Naive thymus-derived CD4-positive, alpha-beta T cell (primary cell): ENCODE results near the gene SPIRE2. TPM values are rescaled to one million over a fixed set of nuclear protein-coding genes. Genes with fewer than 3 reads are reported as not detected.
A peak's percentile ranks its signal among the peaks of the same experiment; 100 is the strongest.
"Not testable (repeated sequence)": the region's sequence is repeated elsewhere in the genome, so short reads cannot be mapped to it uniquely, and the experiment has no call there.

Experiments used
- ATAC-seq: fragments of 150-1000 bp; cut with Tn5 transposase; 2 replicates; pipeline ENCODE4 v1.10.0; 2021; ENCODE audit warnings: mild to moderate bottlenecking, moderate library complexity
- CTCF ChIA-PET: fragments of 350-600 bp; sonication (Branson Sonifier 250); formaldehyde crosslinking; loops from one replicate; lab custom pipeline; 2021; ENCODE audit warnings: antibody characterized with exemption; lab: Charles Lee
- POLR2A ChIA-PET: fragments of 350-600 bp; sonication (Branson Sonifier 250); formaldehyde crosslinking; loops from one replicate; lab custom pipeline; 2021; ENCODE audit warnings: antibody characterized with exemption, inconsistent platforms; lab: Charles Lee
- DNase-seq, 9 donors: peaks; one replicate each; pipeline versions ENCODE4 v3.0.0 to v3.0.0-alpha.2; 2020 to 2022; ENCODE audit warnings: mixed read lengths in 1 of 9
- H3K27ac ChIP-seq: one replicate; pipeline ENCODE4 v1.7.0; 2013; ENCODE audit warnings: mild to moderate bottlenecking, low read depth, low read length, moderate library complexity
- H3K27me3 ChIP-seq, 2 donors: one replicate each; pipeline ENCODE4 v1.7.0; 2013; ENCODE audit warnings: low read length in 2 of 2, mild to moderate bottlenecking in 2 of 2, moderate library complexity in 2 of 2; ENCODE audit not compliant: control insufficient read depth in 2 of 2, insufficient read depth in 2 of 2
- H3K36me3 ChIP-seq, 3 experiments: 1 replicate in 2 of 3; 2 replicates in 1 of 3; pipeline ENCODE4 v1.7.0; 2013; ENCODE audit warnings: low read length in 3 of 3, mild to moderate bottlenecking in 3 of 3, moderate library complexity in 1 of 3; ENCODE audit not compliant: insufficient read depth in 3 of 3, control insufficient read depth in 2 of 3
- H3K4me1 ChIP-seq, 2 donors: one replicate each; pipeline ENCODE4 v1.7.0; 2013; ENCODE audit warnings: low read length in 2 of 2, mild to moderate bottlenecking in 2 of 2, moderate library complexity in 1 of 2; ENCODE audit not compliant: control insufficient read depth in 2 of 2, insufficient read depth in 2 of 2
- H3K4me3 ChIP-seq: 2 replicates; pipeline ENCODE4 v1.7.0; 2013; ENCODE audit warnings: mild to moderate bottlenecking, low read length
- H3K9me3 ChIP-seq, 3 experiments: 1 replicate in 2 of 3; 2 replicates in 1 of 3; pipeline ENCODE4 v1.7.0; 2013; ENCODE audit warnings: low read length in 3 of 3; ENCODE audit not compliant: control insufficient read depth in 2 of 3
- H3K27ac Mint-ChIP-seq, 9 donors: one replicate each; pipeline ENCODE4 v1.8.0; 2020 to 2022; ENCODE audit warnings: mixed read lengths in 9 of 9, mild to moderate bottlenecking in 8 of 9, moderate library complexity in 5 of 9, inconsistent platforms in 2 of 9
- H3K27me3 Mint-ChIP-seq, 5 donors: one replicate each; pipeline ENCODE4 v1.8.0; 2021 to 2022; ENCODE audit warnings: mixed read lengths in 5 of 5, mild to moderate bottlenecking in 1 of 5
- H3K36me3 Mint-ChIP-seq, 5 donors: one replicate each; pipeline ENCODE4 v1.8.0; 2020 to 2022; ENCODE audit warnings: mixed read lengths in 5 of 5, mild to moderate bottlenecking in 3 of 5, inconsistent platforms in 1 of 5
- H3K4me1 Mint-ChIP-seq, 7 donors: one replicate each; pipeline ENCODE4 v1.8.0; 2020 to 2022; ENCODE audit warnings: mixed read lengths in 7 of 7, mild to moderate bottlenecking in 3 of 7, inconsistent platforms in 1 of 7
- H3K4me3 Mint-ChIP-seq, 10 donors: one replicate each; pipeline ENCODE4 v1.8.0; 2020 to 2022; ENCODE audit warnings: mild to moderate bottlenecking in 10 of 10, mixed read lengths in 10 of 10, moderate library complexity in 6 of 10, inconsistent platforms in 2 of 10
- H3K9me3 Mint-ChIP-seq, 11 donors: one replicate each; pipeline ENCODE4 v1.8.0; 2020 to 2022; ENCODE audit warnings: mixed read lengths in 11 of 11, mild to moderate bottlenecking in 4 of 11, inconsistent platforms in 1 of 11, moderate library complexity in 1 of 11
- intact Hi-C, 2 donors: fragments of 100-400 bp; cut with micrococcal nuclease; formaldehyde crosslinking; loops; one replicate each; pipeline ENCODE4 v1.15.1; 2023
- polyA plus RNA-seq, 2 donors: library from polyadenylated mRNA; unstranded; fragments of 300-500 nt; fragmentation: Illumina TruSeq; gene quantifications; one replicate each; pipeline ENCODE4 v1.2.3, GENCODE V29; 2021
- total RNA-seq, 6 experiments: library from RNA in 5 of 6; stranded (reverse) in 5 of 6; gene quantifications; 1 replicate in 5 of 6; 2 replicates in 1 of 6; pipeline ENCODE4 v1.2.3 and lab custom pipeline; 2021 to 2026

The SPIRE2 gene, protein sequence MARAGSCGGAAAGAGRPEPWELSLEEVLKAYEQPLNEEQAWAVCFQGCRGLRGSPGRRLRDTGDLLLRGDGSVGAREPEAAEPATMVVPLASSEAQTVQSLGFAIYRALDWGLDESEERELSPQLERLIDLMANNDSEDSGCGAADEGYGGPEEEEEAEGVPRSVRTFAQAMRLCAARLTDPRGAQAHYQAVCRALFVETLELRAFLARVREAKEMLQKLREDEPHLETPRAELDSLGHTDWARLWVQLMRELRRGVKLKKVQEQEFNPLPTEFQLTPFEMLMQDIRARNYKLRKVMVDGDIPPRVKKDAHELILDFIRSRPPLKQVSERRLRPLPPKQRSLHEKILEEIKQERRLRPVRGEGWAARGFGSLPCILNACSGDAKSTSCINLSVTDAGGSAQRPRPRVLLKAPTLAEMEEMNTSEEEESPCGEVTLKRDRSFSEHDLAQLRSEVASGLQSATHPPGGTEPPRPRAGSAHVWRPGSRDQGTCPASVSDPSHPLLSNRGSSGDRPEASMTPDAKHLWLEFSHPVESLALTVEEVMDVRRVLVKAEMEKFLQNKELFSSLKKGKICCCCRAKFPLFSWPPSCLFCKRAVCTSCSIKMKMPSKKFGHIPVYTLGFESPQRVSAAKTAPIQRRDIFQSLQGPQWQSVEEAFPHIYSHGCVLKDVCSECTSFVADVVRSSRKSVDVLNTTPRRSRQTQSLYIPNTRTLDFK
- total RNA-seq (1 to 10 TPM; 1.2 to 3.5 (median 3.0) TPM), polyA plus RNA-seq (under 1 TPM; 0.32 to 0.35 TPM), total RNA-seq (lab: John Stamatoyannopoulos, UW) (2.4 reads per million, percentile 12 among the genes with 10 or more reads in this experiment)

GRCh38 chr16:89828199-89828869 is at the start of gene SPIRE2:
Gene SPIRE2, plus strand, starts transcription at chr16:89828475. Its CDS starts 76 bp downstream, at chr16:89828551.
- H3K4me3 ChIP-seq = no peak within 1 kb of the TSS
- no peaks in the 10 kb centered on the region for H3K4me1 ChIP-seq
- ChIA-PET CTCF (no interaction called here), POLR2A (interaction anchor here (1.4 kb wide), 1 partner anchor 32 kb away, joined by 4 read pairs; no protein-coding TSS in a partner anchor)
- DNase-seq (peak; percentile 54 to 86 (median 73)), ATAC-seq (peak; percentile 99)
- intact Hi-C loops = loop anchor here (1.0 to 2.0 kb wide), 2 partner anchors 12 to 98 kb away; partner anchors contain the start of gene FANCA (in 2 of the 2)
- no peaks in the 10 kb centered on the region for H3K9me3 Mint-ChIP-seq
- H3K4me3 Mint-ChIP-seq = peak within 1 kb of the TSS in 9 of 10 donors; percentile 46 to 70 (median 62)
- H3K4me1 Mint-ChIP-seq = peaks cover 2 to 10% (median 5%) of the 10 kb centered on the region in 7 donors
- H3K9me3 ChIP-seq = no peaks in the 10 kb centered on the region
- peak within 1 kb of the TSS in 1 of 9 donors; percentile 32 for H3K27ac Mint-ChIP-seq
- H3K27me3 ChIP-seq = peaks cover 0 to 10% of the 10 kb centered on the region in 2 donors
- H3K27ac ChIP-seq = no peak within 1 kb of the TSS
- peaks cover 12 to 37% (median 24%) of the 10 kb centered on the region in 5 donors for H3K27me3 Mint-ChIP-seq
- H3K36me3 Mint-ChIP-seq = peaks cover 0 to 6% (median 0%) of the 10 kb centered on the region in 5 donors
- no peaks in the 10 kb centered on the region for H3K36me3 ChIP-seq

- H3K9me3 Mint-ChIP-seq = no peaks in the 10 kb centered on the region
- Histone ChIP-seq H3K27me3 (no peaks in the 10 kb centered on the region), H3K4me1 (peaks cover 2 to 10% of the 10 kb centered on the region in 2 donors), H3K36me3 (no peaks in the 10 kb centered on the region), H3K4me3 (no peak overlapping the region), H3K27ac (no peak overlapping the region), H3K9me3 (no peaks in the 10 kb centered on the region)
- H3K36me3 Mint-ChIP-seq = peaks cover 0 to 9% (median 0%) of the 10 kb centered on the region in 5 donors
- DNase-seq (no peak), ATAC-seq (no peak)
- no peaks in the 10 kb centered on the region for H3K27me3 Mint-ChIP-seq
- ChIA-PET POLR2A (no interaction called here), CTCF (no interaction called here)
- no peak overlapping the region for H3K27ac Mint-ChIP-seq
- H3K4me1 Mint-ChIP-seq = peaks cover 2 to 8% (median 7%) of the 10 kb centered on the region in 7 donors
- intact Hi-C loops = no loop called here
- no peak overlapping the region for H3K4me3 Mint-ChIP-seq
Measured at GRCh38 chr16:89779231-89779908, 48.9 kb upstream of the SPIRE2 start.

GRCh38 chr16:89779909-89780305 is 48.4 kb upstream of the SPIRE2 start:
- ChIA-PET CTCF (no interaction called here), POLR2A (no interaction called here)
- H3K4me3 ChIP-seq = no peak overlapping the region
- ATAC-seq (no peak), DNase-seq (no peak)
- H3K36me3 ChIP-seq = no peaks in the 10 kb centered on the region
- no peaks in the 10 kb centered on the region for H3K9me3 ChIP-seq
- H3K4me1 Mint-ChIP-seq = peaks cover 7 to 13% (median 12%) of the 10 kb centered on the region in 7 donors
- peaks cover 0 to 13% (median 0%) of the 10 kb centered on the region in 5 donors for H3K36me3 Mint-ChIP-seq
- no peak overlapping the region for H3K27ac Mint-ChIP-seq
- H3K27me3 Mint-ChIP-seq = no peaks in the 10 kb centered on the region
- no peak overlapping the region for H3K4me3 Mint-ChIP-seq
- H3K27ac ChIP-seq = no peak overlapping the region
- no peaks in the 10 kb centered on the region for H3K27me3 ChIP-seq
- intact Hi-C loops = no loop called here
- H3K9me3 Mint-ChIP-seq = no peaks in the 10 kb centered on the region
- peaks cover 7 to 16% of the 10 kb centered on the region in 2 donors for H3K4me1 ChIP-seq

DNA sequence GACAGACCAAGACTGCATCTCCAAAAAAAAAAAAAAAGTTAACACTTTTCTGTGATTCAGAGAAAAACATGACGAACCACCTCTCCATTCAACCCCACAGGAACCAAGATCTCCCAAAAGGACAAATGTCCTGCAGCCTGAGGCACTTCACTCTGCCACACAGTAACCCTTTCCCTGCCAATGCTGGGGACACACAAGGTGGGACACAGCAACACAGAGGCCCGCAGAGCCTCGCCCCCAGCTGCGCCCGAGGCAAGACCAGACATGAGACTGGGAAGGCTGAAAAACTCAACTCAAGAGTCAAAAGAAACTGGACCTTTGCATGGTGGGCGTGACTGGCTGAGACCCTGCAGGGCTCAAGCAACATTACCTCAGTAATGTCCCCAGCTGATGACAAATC is 45.8 kb upstream of the SPIRE2 start:
- no peak overlapping the region for H3K27ac ChIP-seq
- DNase-seq (no peak), ATAC-seq (no peak)
- CTCF ChIA-PET = interaction anchor here (0.6 kb wide), 1 partner anchor 546 kb away, joined by 3 read pairs; no protein-coding TSS in a partner anchor
- H3K4me3 ChIP-seq = no peak overlapping the region
- H3K27me3 ChIP-seq = no peaks in the 10 kb centered on the region
- intact Hi-C loops = no loop called here
- H3K9me3 ChIP-seq = no peaks in the 10 kb centered on the region
- H3K4me1 ChIP-seq = peaks cover 28 to 36% of the 10 kb centered on the region in 2 donors
- POLR2A ChIA-PET = interaction anchor here (0.7 kb wide), 1 partner anchor 58 kb away, joined by 4 read pairs; no protein-coding TSS in a partner anchor
- H3K27me3 Mint-ChIP-seq = no peaks in the 10 kb centered on the region
- peak overlapping the region in 2 of 9 donors; percentile 3 to 9 for H3K27ac Mint-ChIP-seq
- peak overlapping the region in 1 of 10 donors; percentile 25 for H3K4me3 Mint-ChIP-seq
- H3K9me3 Mint-ChIP-seq = no peaks in the 10 kb centered on the region
- H3K36me3 Mint-ChIP-seq = peaks cover 0 to 15% (median 0%) of the 10 kb centered on the region in 5 donors
- H3K36me3 ChIP-seq = no peaks in the 10 kb centered on the region
- peaks cover 21 to 32% (median 28%) of the 10 kb centered on the region in 7 donors for H3K4me1 Mint-ChIP-seq

DNA sequence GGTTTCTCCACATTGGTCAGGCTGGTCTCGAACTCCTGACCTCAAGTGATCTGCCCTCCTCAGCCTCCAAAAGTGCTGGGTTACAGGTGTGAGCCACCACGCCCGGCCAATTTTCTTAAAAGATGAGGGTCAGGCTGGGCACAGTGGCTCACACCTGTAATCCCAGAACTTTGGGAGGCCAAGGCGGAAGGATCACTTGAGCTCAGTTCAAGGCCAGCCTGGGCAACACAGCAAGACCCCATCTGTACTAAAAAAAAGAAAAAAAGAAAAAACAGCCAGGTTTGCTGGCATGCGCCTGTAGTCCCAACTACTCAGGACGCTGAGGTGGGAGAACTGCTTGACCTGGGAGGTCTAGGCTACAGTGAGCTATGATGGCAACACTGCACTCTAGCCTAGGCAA is 44.3 kb upstream of the SPIRE2 start:
- H3K4me1 Mint-ChIP-seq = peaks cover 21 to 32% (median 28%) of the 10 kb centered on the region in 7 donors
- H3K4me3 ChIP-seq, H3K36me3 ChIP-seq, ATAC-seq, H3K9me3 Mint-ChIP-seq, H3K27me3 ChIP-seq, H3K27ac ChIP-seq, H3K27me3 Mint-ChIP-seq, DNase-seq, H3K9me3 ChIP-seq: not testable (repeated sequence)
- H3K4me1 ChIP-seq = peaks cover 28 to 36% of the 10 kb centered on the region in 2 donors
- CTCF ChIA-PET = interaction anchor here (4.7 kb wide), 1 partner anchor 77 kb away, joined by 27 read pairs; no protein-coding TSS in a partner anchor
- H3K4me3 Mint-ChIP-seq = peak overlapping the region in 2 of 10 donors; percentile 62 to 75
- POLR2A ChIA-PET = interaction anchor here (0.7 to 3.3 kb wide), 3 partner anchors 22 to 711 kb away, joined by 3 to 15 read pairs (median 9); no protein-coding TSS in a partner anchor
- peaks cover 0 to 15% (median 0%) of the 10 kb centered on the region in 5 donors for H3K36me3 Mint-ChIP-seq
- peak overlapping the region in 6 of 9 donors; percentile 39 to 88 (median 87) for H3K27ac Mint-ChIP-seq
- intact Hi-C loops = loop anchor here in 1 of 2 donors (2.0 kb wide), 1 partner anchor 19 kb away; no protein-coding TSS in a partner anchor
